IMR-90 (cell line): ENCODE data around the gene CGNL1. TPM values are rescaled to one million over a fixed set of nuclear protein-coding genes. Genes with fewer than 3 reads are reported as not detected.

Experiments
- ATAC-seq: fragments of 200-7000 bp; cut with Tn5 transposase; 2 replicates; pipeline ENCODE4 v1.9.1; 2020; ENCODE audit warnings: low read depth, mild to moderate bottlenecking, moderate library complexity
- BruUV-seq: library from RNA; stranded (reverse); fragments of 400-500 nt; replicated peaks from 2 replicates; lab custom pipeline; 2021; lab: Mats Ljungman, UMichigan
- CTCF ChIA-PET: fragments of 300-600 bp; formaldehyde crosslinking; extraction: SDS; loops from one replicate; lab custom pipeline; 2021; ENCODE audit warnings: antibody characterized with exemption; lab: Yijun Ruan, JAX
- POLR2A ChIA-PET: fragments of 300-600 bp; sonication (Branson Sonifier 250); formaldehyde crosslinking; loops from one replicate; lab custom pipeline; 2022; ENCODE audit warnings: antibody characterized with exemption; ENCODE audit not compliant: unreplicated experiment; lab: Charles Lee
- DNase-seq: peaks from one replicate; pipeline ENCODE4 v3.0.0; 2013
- H2AFZ ChIP-seq: replicated peaks from 2 replicates; pipeline ENCODE3; 2013; ENCODE audit warnings: low read length, mild to moderate bottlenecking; ENCODE audit not compliant: poor library complexity
- H2AK5ac ChIP-seq: 2 replicates; pipeline ENCODE4 v1.6.1; 2013; ENCODE audit warnings: low read depth, low read length, inconsistent platforms
- H2AK9ac ChIP-seq: replicated peaks from 2 replicates; pipeline ENCODE3; 2013; ENCODE audit warnings: mild to moderate bottlenecking, low read depth, low read length, moderate library complexity; ENCODE audit not compliant: poor library complexity
- H2BK120ac ChIP-seq: 2 replicates; pipeline ENCODE4 v1.6.1; 2013; ENCODE audit warnings: low read depth, low read length, inconsistent platforms
- H2BK15ac ChIP-seq: 3 replicates; pipeline ENCODE4 v1.6.1; 2013; ENCODE audit warnings: low read depth, low read length, inconsistent platforms
- H2BK20ac ChIP-seq: 2 replicates; pipeline ENCODE4 v1.6.1; 2013; ENCODE audit warnings: low read depth, mild to moderate bottlenecking, inconsistent platforms, low read length, moderate library complexity
- H2BK5ac ChIP-seq: 2 replicates; pipeline ENCODE4 v1.6.1; 2013; ENCODE audit warnings: mild to moderate bottlenecking, low read depth, low read length, inconsistent platforms; ENCODE audit not compliant: poor library complexity, severe bottlenecking
- H3K14ac ChIP-seq: replicated peaks from 2 replicates; pipeline ENCODE4 v1.6.1; 2013; ENCODE audit warnings: low read depth, low read length, inconsistent platforms
- H3K18ac ChIP-seq: 2 replicates; pipeline ENCODE4 v1.6.1; 2013; ENCODE audit warnings: low read depth, low read length, control low read depth
- H3K23ac ChIP-seq: 2 replicates; pipeline ENCODE4 v1.6.1; 2013; ENCODE audit warnings: low read depth, low read length, inconsistent platforms
- H3K27ac ChIP-seq: 2 replicates; pipeline ENCODE4 v1.5.1; 2013; ENCODE audit warnings: mild to moderate bottlenecking, control low read depth, low read length; ENCODE audit not compliant: insufficient read depth
- H3K27me3 ChIP-seq: 2 replicates; pipeline ENCODE4 v1.6.1; 2013; ENCODE audit warnings: low read length; ENCODE audit not compliant: control insufficient read depth, insufficient read depth
- H3K36me3 ChIP-seq: 2 replicates; pipeline ENCODE4 v1.6.1; 2013; ENCODE audit warnings: low read length, mixed read lengths; ENCODE audit not compliant: control insufficient read depth, insufficient read depth
- H3K4ac ChIP-seq: 2 replicates; pipeline ENCODE4 v1.6.1; 2013; ENCODE audit warnings: low read depth, low read length, inconsistent platforms
- H3K4me1 ChIP-seq: 2 replicates; pipeline ENCODE4 v1.6.1; 2013; ENCODE audit warnings: low read length, mixed read lengths; ENCODE audit not compliant: control insufficient read depth, insufficient read depth
- H3K4me2 ChIP-seq: 2 replicates; pipeline ENCODE4 v1.6.1; 2013; ENCODE audit warnings: low read depth, mild to moderate bottlenecking, control low read depth, low read length, moderate library complexity
- H3K4me3 ChIP-seq: 2 replicates; pipeline ENCODE4 v1.5.1; 2013; ENCODE audit warnings: low read depth, mild to moderate bottlenecking, control low read depth, low read length, moderate library complexity; ENCODE audit not compliant: insufficient read depth
- H3K56ac ChIP-seq: 2 replicates; pipeline ENCODE4 v1.6.1; 2013; ENCODE audit warnings: low read length, inconsistent platforms; ENCODE audit not compliant: insufficient read depth; ENCODE audit errors: extremely low read depth
- H3K79me1 ChIP-seq, 2 experiments: 2 replicates each; pipeline ENCODE4 v1.6.1; 2013; ENCODE audit warnings: low read length in 2 of 2, inconsistent platforms in 1 of 2, low read depth in 1 of 2
- H3K9ac ChIP-seq: 2 replicates; pipeline ENCODE4 v1.6.1; 2013; ENCODE audit warnings: low read depth, low read length, control low read depth
- H3K9me1 ChIP-seq: 2 replicates; pipeline ENCODE4 v1.6.1; 2013; ENCODE audit warnings: low read length, inconsistent platforms; ENCODE audit not compliant: insufficient read depth
- H3K9me3 ChIP-seq: 2 replicates; pipeline ENCODE4 v1.6.1; 2013; ENCODE audit warnings: low read length; ENCODE audit not compliant: control insufficient read depth, insufficient read depth
- H4K20me1 ChIP-seq: 2 replicates; pipeline ENCODE4 v1.6.1; 2013; ENCODE audit warnings: low read length, inconsistent platforms; ENCODE audit not compliant: insufficient read depth
- H4K5ac ChIP-seq: 2 replicates; pipeline ENCODE4 v1.6.1; 2013; ENCODE audit warnings: mild to moderate bottlenecking, low read depth, low read length, control low read depth
- H4K8ac ChIP-seq, 2 experiments: 2 replicates each; pipeline ENCODE4 v1.6.1; 2013; ENCODE audit warnings: low read depth in 2 of 2, low read length in 2 of 2, control low read depth in 1 of 2, inconsistent platforms in 1 of 2
- H4K91ac ChIP-seq: 2 replicates; pipeline ENCODE4 v1.6.1; 2013; ENCODE audit warnings: low read depth, low read length, inconsistent platforms; ENCODE audit not compliant: insufficient read depth
- BHLHE40 ChIP-seq: fragments of 150-350 bp; IDR thresholded peaks from 2 replicates; pipeline ENCODE4 v1.6.1; 2016; ENCODE audit warnings: mild to moderate bottlenecking, low read depth, low read length
- MAZ ChIP-seq: IDR thresholded peaks from 2 replicates; pipeline ENCODE4 v1.6.1; 2012; ENCODE audit warnings: low read depth, mild to moderate bottlenecking, low read length, improper control_type of control experiment, moderate library complexity, borderline replicate concordance
- MXI1 ChIP-seq: IDR thresholded peaks from 2 replicates; pipeline ENCODE4 v1.6.1; 2012; ENCODE audit warnings: low read depth, mild to moderate bottlenecking, low read length, moderate library complexity, borderline replicate concordance
- NFE2L2 ChIP-seq: fragments of 150-350 bp; IDR thresholded peaks from 2 replicates; pipeline ENCODE4 v1.6.1; 2016; ENCODE audit warnings: low read depth, mild to moderate bottlenecking, low read length
- RFX5 ChIP-seq: IDR thresholded peaks from 2 replicates; pipeline ENCODE4 v1.8.0; 2012; ENCODE audit warnings: low read depth, mild to moderate bottlenecking, low read length, moderate library complexity
- USF2 ChIP-seq: fragments of 150-350 bp; IDR thresholded peaks from 2 replicates; pipeline ENCODE4 v1.6.1; 2017; ENCODE audit warnings: mild to moderate bottlenecking, antibody characterized with exemption, low read length, low read depth
- WGBS, 2 experiments: methylation state at CpG; one replicate each; pipeline versions ENCODE4 v1.1.5 to v1.1.7; 2013; ENCODE audit warnings: missing lambda C conversion rate in 2 of 2; ENCODE audit not compliant: insufficient read length in 1 of 2; ENCODE audit errors: extremely low coverage in 2 of 2; 5-methylcytosine and 5-hydroxymethylcytosine counted together
- dilution Hi-C: fragments of 300-500 bp; cut with HindIII; formaldehyde crosslinking; loops from one replicate; pipeline ENCODE4 v1.14.3; 2018; ENCODE audit warnings: low sequenced_read_pairs; ENCODE audit not compliant: unreplicated experiment
- in situ Hi-C: fragments of 300-500 bp; cut with MboI; formaldehyde crosslinking; loops from 3 replicates; pipeline ENCODE4 v1.14.3; 2019; ENCODE audit warnings: low sequenced_read_pairs, inconsistent platforms, mixed read lengths
- intact Hi-C: fragments of 100-400 bp; cut with micrococcal nuclease; formaldehyde crosslinking; loops from 2 replicates; pipeline ENCODE4 v1.10.0; 2022
- polyA plus RNA-seq, 3 experiments: library from polyadenylated mRNA; depleted of rRNA; stranded (reverse); fragments of >200 nt; gene quantifications; 2 replicates each; pipeline ENCODE4 v1.2.3, GENCODE V29; 2012; ENCODE audit warnings: low replicate concordance in 1 of 3
- total RNA-seq: library from RNA; depleted of rRNA; stranded (reverse); fragments of >200 nt; gene quantifications from 2 replicates; pipeline ENCODE4 v1.2.3, GENCODE V29; 2012

The CGNL1 gene
- total and polyA plus RNA-seq, 2 of the 4 experiments (the other 2 are of a cell fraction), result 0.07 to 0.18 TPM

GRCh38 chr15:57505056-57505715 is 128.9 kb downstream of the CGNL1 start:
- Histone ChIP-seq H3K36me3 (no peaks in the 10 kb centered on the region), H3K9ac (no peak overlapping the region), H3K9me1 (no peaks in the 10 kb centered on the region), H4K5ac (no peak overlapping the region), H2AK5ac (no peak overlapping the region), H3K18ac (no peak overlapping the region), H3K14ac (no peak overlapping the region), H4K91ac (no peak overlapping the region), H2AFZ (no peak overlapping the region), H2BK20ac (no peak overlapping the region), H3K4ac (no peak overlapping the region), H4K8ac (no peak overlapping the region), H3K9me3 (no peaks in the 10 kb centered on the region), H2BK5ac (no peak overlapping the region), H3K27me3 (no peaks in the 10 kb centered on the region), H4K20me1 (no peaks in the 10 kb centered on the region), H3K56ac (no peak overlapping the region), H3K4me3 (no peak overlapping the region), H3K4me1 (peaks cover 3% of the 10 kb centered on the region), H3K4me2 (no peak overlapping the region), H2BK120ac (no peak overlapping the region), H2BK15ac (no peak overlapping the region), H3K23ac (no peak overlapping the region), H3K79me1 (no peaks in the 10 kb centered on the region), H3K27ac (no peak overlapping the region), H2AK9ac (no peak overlapping the region)
- WGBS, 2 experiments, result 60% methylated on average over 1 of the region's 10 CpGs; no CpG with 5 or more reads in 1 of the 2 experiments
- no peak for ATAC-seq
- TF ChIP-seq BHLHE40 (no peak), NFE2L2 (no peak), RFX5 (no peak), MAZ (no peak), MXI1 (no peak), USF2 (no peak)
- BruUV-seq, result no TSS peak
- ChIA-PET POLR2A (no interaction called here), CTCF (interaction anchor here (1.0 to 2.5 kb wide), 2 partner anchors 19 to 165 kb away, joined by 4 to 7 read pairs; no protein-coding TSS in a partner anchor)
- dilution Hi-C loops (no loop called here), intact Hi-C loops (no loop called here), in situ Hi-C loops (no loop called here)
- DNase-seq, result no peak
